Activated CD8-positive, alpha-beta memory T cell treated with anti-CD3 and anti-CD28 coated beads, Interleukin-2, amount 50 U/mL, for 48 hours (primary cell): ENCODE measurements around the gene SNX1.

ENCODE experiments used
- DNase-seq: peaks from one replicate; pipeline ENCODE4 v3.0.0-alpha.2; 2020

The SNX1 gene

GRCh38 chr15:64166102-64166890 is 70.5 kb downstream of the SNX1 start:
- no peak for DNase-seq

- DNase-seq: no peak
Observed at GRCh38 chr15:64180235-64180824, 84.5 kb downstream of the SNX1 start.

GRCh38 chr15:64182859-64183370 is 87.1 kb downstream of the SNX1 start:
- no peak for DNase-seq

GRCh38 chr15:64185146-64185911 is 89.5 kb downstream of the SNX1 start:
- DNase-seq: no peak

GRCh38 chr15:64187396-64188191 is 91.8 kb downstream of the SNX1 start:
- no peak for DNase-seq
